Measurements from ENCODE around the gene AFMID. TPM values are rescaled to one million over a fixed set of nuclear protein-coding genes. Genes with fewer than 3 reads are reported as not detected.

The AFMID gene
- total RNA-seq, 1 donor from 2014 or later: 49.7 TPM

DNA sequence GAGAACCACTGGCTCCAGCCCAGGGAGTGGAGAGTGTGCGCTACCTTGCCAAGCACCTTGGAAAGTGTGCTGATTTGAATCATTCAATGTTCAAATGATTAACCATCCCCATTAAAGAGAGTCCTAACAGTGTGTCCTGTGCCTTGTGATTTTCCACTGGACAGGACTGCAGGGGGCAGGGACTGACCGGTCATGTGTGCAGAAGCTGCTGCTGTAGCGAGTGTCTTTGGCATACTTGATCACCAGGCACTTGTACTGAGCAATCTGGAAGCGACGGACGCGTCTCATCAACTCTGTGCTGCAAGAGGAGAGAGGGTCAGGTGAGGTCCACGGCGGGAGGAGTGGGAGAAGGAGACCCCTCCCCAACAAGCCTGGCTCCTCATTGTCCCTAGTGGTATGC is 2.3 kb upstream of the AFMID start:
- Histone ChIP-seq H3K36me3 (ENCODE audit: control insufficient read depth, insufficient read depth, low read length) (no peaks in the 10 kb centered on the region), H3K27me3 (ENCODE audit: control insufficient read depth, insufficient read depth, low read length) (no peaks in the 10 kb centered on the region), H3K4me3 (ENCODE audit: low read depth, low read length) (peak overlapping the region; percentile 6)
- TF ChIP-seq, protein P1, sequence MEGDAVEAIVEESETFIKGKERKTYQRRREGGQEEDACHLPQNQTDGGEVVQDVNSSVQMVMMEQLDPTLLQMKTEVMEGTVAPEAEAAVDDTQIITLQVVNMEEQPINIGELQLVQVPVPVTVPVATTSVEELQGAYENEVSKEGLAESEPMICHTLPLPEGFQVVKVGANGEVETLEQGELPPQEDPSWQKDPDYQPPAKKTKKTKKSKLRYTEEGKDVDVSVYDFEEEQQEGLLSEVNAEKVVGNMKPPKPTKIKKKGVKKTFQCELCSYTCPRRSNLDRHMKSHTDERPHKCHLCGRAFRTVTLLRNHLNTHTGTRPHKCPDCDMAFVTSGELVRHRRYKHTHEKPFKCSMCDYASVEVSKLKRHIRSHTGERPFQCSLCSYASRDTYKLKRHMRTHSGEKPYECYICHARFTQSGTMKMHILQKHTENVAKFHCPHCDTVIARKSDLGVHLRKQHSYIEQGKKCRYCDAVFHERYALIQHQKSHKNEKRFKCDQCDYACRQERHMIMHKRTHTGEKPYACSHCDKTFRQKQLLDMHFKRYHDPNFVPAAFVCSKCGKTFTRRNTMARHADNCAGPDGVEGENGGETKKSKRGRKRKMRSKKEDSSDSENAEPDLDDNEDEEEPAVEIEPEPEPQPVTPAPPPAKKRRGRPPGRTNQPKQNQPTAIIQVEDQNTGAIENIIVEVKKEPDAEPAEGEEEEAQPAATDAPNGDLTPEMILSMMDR (IDR thresholded peaks at IDR 0.05; ENCODE audit: insufficient read depth, low read length, poor library complexity, severe bottlenecking): no peak
- DNase-seq (ENCODE audit: low read depth): peak; percentile 44

DNA sequence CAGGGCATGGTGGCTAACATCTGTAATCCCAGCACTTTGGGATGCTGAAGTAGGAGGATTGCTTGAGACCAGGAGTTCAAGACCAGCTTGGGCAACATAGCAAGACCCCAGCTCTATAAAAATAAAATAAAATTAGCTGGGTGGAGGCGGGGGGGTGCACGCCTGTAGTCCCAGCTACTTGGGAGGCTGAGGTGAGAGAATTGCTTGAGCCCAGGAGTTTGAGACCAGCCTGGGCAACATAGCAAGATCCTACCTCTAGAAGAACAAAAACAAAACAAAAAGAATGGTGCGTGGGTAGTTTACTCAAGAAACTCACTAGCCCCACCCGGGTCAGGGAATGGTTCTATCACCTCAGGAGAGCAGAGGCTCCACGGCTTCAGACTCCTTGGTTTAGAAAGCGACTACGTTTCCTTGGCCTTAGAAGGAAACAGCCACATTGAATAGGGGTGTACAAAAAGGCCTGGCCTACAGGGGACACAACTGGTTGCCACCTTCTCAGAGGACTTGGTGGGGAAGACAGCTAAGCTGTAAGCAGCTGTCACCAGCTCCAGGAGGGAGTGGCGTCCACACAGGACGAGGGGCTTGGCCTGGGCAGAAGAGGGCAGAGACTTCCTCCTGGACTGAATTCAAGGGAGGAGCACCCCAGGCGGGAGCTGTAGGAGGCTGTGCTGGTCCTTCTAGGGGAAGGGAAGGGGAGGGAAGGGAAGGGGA is 1.0 kb upstream of the AFMID start:
- no peaks in the 10 kb centered on the region for H3K27me3 ChIP-seq (ENCODE audit: control insufficient read depth, insufficient read depth, low read length)
- TF ChIP-seq, protein P1 (IDR thresholded peaks at IDR 0.05; ENCODE audit: insufficient read depth, low read length, poor library complexity, severe bottlenecking): no peak
- H3K4me3 ChIP-seq (ENCODE audit: low read depth, low read length): peak overlapping the region; percentile 51
- no peaks in the 10 kb centered on the region for H3K36me3 ChIP-seq (ENCODE audit: control insufficient read depth, insufficient read depth, low read length)
- DNase-seq (ENCODE audit: low read depth): no peak

DNA sequence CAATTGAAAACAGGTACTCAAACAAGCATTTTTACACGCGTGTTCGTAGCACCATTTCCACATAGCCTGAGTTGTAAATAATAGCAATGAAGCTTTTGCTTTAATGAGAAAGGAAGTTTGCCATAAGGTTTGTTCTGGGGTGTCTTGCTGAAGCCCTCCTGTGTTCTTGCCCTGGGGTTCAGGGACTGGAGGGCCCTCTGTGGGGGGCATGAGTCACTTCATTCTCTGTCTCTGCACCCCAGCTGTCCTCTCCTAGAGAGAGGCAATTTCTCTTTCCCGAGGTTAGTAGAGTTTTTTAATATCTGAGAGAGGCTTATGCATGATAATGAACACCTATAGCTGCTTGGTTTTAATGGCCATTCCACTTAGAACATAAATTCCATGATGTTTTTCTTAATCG is 9.6 kb downstream of the AFMID start:
- DNase-seq (ENCODE audit: low read depth): no peak
- Histone ChIP-seq H3K27me3 (ENCODE audit: control insufficient read depth, insufficient read depth, low read length) (no peaks in the 10 kb centered on the region), H3K4me3 (ENCODE audit: low read depth, low read length) (no peak overlapping the region), H3K36me3 (ENCODE audit: control insufficient read depth, insufficient read depth, low read length) (no peaks in the 10 kb centered on the region)
- TF ChIP-seq, protein P1 (IDR thresholded peaks at IDR 0.05; ENCODE audit: insufficient read depth, low read length, poor library complexity, severe bottlenecking): no peak

DNA sequence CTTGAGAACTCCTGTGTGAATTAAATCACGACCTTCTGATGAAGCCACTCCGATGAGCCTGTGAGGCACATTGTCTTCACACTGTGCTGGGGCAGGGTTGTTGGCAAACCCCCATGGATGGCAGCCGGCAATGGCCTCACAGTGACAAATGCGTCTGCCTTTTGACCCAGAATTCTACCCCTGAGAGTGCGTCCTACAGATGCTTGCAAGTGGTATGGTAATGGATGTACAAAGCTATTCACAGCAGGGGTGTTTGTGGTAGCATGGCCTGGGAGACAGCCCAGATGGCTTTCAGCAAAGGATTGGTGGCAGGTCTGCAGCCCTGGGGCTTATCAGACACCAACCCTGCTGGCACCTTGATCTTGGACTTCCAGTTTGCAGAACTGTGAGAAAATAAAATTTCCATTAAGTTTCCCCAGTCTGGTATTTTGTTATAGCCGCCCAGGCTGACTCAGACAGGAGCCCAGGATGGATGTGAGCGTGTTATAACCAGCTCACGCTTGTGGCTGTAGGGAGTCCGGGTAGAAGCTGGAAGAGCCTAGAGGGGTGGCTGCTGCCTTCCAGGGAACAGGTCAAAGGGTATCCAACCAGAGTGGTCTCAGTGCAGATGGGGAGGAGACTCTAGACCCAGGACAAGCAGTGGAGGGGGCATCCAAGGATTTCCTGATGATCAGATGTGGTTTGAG is 10.1 kb downstream of the AFMID start:
- Histone ChIP-seq H3K4me3 (ENCODE audit: low read depth, low read length) (no peak overlapping the region), H3K36me3 (ENCODE audit: control insufficient read depth, insufficient read depth, low read length) (no peaks in the 10 kb centered on the region), H3K27me3 (ENCODE audit: control insufficient read depth, insufficient read depth, low read length) (no peaks in the 10 kb centered on the region)
- TF ChIP-seq, protein P1 (IDR thresholded peaks at IDR 0.05; ENCODE audit: insufficient read depth, low read length, poor library complexity, severe bottlenecking): no peak
- no peak for DNase-seq (ENCODE audit: low read depth)

DNA sequence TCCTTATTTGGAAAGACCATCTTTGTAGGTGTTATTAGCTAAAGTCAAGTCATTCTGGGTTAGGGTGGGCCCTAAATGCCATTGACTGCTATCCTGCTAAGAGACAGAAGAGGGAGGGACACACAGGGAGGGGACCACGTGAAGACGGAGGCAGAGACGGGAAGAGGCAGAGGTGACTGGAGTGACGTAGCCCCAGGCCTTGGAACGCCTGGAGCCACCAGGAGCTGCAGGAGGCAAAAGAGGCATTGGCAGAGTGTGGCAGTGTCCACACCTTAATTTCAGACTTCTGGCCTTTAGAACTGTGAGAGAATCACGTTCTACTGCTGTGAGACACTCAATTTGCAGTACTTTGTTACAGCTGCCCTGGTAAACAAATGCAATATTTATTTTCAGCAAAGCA is 13.3 kb downstream of the AFMID start:
- no peaks in the 10 kb centered on the region for H3K27me3 ChIP-seq (ENCODE audit: control insufficient read depth, insufficient read depth, low read length)
- H3K36me3 ChIP-seq (ENCODE audit: control insufficient read depth, insufficient read depth, low read length): no peaks in the 10 kb centered on the region
- TF ChIP-seq, protein P1 (IDR thresholded peaks at IDR 0.05; ENCODE audit: insufficient read depth, low read length, poor library complexity, severe bottlenecking): no peak
- H3K4me3 ChIP-seq (ENCODE audit: low read depth, low read length): no peak overlapping the region
- DNase-seq (ENCODE audit: low read depth): no peak

All from kidney epithelial cell (primary cell).